GM18858 (cell line): ENCODE measurements around the gene MGLL.

ENCODE experiments used
- ATAC-seq: cut with Tn5 transposase; IDR thresholded peaks from one replicate; pipeline ENCODE4 v1.9.1; 2021; ENCODE audit not compliant: unreplicated experiment

Gene MGLL

DNA sequence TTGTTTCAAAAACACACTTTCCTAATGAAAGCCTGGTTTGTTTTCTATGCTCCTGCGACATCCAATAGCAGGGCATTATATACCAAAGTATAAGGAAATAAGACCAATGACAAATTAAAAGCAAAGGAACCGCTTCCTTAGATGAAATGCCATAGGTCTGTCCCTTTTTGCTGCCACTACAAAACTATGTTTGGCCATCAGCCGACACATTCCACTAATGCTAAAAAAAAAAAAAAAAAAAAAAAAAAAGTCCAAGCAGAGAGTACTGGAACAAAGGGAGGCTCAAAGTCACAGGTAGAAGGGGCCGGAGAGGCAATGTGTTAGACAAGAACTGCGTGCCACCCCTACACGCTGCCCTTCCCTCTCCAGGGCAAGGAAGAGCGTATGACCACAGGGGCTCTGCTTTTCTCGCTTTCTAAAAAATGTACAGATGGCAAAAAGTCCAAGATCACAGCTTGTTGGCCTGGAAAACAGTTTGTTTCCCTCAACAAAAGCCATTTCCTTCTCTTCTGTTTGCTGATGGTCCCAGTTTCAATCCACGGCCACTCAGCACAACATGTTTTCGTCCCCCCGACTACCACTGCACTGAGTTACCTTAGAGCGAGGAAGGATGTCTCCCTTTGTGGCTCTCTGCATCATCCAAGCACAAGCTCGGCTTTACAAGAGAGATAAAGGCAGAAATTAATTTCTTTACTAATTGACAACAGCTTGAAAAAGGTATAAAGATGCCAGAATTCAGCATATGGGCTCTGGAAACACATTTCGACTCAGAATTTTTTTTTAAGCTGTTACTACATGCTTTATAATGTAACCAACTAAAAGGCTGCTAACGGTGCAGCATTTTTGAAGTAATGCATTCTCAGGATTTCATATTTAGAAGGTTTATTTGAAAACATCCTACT is 78.7 kb downstream of the MGLL start:
- no peak for ATAC-seq

DNA sequence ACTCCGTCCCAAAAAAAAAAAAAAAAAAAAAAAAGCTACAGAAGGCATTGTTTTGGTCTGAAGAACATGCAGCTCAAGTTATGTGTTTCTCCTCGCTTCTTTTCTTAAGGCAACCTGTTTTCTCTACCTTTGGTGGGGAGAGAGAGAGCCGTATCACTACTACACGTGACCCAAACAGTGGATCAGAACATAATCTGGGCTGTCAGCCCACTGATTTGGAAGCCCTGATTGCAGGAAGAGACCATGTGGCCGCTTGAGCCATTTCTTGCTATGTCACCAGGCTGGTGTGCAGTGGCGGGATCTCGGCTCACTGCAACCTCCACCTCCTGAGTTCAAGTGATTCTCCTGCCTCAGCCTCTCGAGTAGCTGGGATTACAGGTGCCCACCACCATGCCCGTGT is 79.7 kb downstream of the MGLL start:
- no peak for ATAC-seq

DNA sequence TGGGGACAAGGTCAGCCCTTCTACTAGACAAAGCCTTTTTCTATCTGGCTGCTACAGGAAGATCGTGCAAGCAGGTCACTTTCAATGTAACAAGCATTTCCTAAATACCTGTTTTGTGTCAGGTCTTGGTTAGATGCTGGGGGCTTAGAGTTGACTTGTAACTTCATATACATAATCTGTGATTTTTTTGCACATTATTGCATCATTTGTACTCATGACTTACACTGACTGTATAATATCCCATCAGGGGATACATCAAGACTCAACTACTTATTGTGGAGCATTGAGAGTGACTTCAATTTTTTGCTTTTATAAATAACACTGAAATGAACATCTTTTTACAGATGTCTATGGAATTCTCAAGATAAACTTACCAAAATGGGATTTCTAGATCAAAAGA is 80.6 kb downstream of the MGLL start:
- no peak for ATAC-seq

DNA sequence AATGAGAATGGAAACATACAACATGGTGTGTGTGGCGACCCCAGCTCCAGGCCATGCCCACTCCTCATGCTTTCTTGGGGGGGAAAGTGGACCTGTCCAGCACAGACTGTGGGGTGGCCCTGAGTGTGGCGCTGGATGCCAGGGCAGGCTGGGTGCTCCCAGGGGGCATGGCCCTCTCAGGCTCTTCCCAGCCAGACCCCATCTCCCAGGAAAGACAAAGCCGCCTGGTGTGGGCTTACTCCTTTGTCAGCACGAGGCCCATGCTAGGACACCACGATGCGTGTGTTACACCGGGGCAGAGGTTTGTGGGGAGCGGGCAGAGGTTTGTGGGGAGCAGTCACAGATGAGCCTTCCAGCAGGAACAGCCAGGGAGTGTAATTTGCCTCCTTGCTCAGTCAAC is 81.1 kb downstream of the MGLL start:
- no peak for ATAC-seq

DNA sequence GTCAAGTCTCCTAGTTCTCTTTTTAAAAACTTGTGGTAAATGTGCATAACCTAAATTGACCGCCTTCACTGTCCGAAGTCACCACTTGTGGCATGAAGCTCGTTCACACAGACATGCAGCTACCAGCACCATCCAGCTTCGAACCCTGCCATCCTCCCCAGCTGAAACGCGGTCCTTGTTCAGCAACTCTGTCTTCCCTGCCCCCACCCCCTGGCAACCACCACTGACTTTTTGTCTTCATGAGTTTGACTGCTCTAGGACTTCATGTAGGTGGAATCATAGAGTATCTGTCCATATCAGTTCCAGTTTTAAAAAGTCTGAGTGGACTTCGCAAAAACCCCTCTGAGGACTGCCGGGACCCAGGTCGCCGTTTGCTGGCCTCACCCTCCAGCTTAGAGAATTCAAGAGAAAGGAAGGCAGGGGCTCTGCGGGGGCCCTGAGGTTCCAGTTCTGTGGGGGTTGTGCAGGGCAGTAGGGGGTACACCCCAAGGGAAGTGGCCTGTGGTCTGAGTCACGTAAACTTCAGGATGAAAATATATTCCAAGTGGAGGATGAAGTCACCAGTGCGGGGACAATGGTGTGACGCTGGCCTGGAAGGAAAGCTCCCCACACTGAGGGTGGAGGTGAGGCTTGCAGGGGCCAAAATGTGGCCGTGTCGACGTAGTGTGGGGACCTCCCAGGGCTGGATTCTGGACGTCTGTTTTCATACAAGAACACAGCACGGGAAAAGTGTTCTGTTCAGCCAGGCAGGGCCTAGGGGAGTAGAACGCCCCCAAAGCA is 82.0 kb downstream of the MGLL start:
- no peak for ATAC-seq

DNA sequence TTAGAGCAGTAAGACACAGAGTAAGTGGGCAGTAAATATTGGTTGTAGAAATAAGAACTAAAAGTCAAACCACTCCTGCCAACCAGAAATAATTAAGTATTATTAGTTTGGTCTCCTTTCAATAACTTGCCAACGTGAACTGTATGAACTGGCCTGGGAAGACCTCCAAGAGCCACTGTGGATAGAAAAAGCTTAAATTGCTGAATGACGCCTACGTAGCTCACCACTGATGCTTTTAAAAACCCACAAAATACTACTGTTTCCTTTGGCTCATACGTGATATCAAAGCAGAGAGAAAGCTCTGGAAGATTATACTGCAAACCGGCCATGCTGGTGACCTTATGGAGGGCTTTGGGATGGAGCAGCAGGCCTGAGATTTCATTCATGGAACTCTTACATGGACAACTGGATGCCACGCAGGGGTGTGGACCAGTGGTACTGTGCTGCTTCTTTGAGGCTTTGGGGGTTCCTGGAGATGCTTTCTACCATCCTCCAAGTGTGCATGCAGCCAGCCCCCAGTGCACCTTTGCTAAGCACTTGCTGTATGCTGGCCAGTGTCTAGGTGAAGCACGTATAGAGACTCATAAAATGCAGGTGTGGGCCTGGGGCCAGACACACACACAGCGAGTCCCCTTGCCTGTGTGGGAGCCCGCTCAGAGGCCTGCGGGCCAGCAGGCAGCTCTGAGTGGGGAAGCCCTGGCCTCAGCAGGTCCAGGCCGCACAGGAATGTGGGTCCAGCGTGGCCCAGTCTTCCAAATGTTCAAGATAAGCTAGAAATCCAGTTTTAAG is 82.8 kb downstream of the MGLL start:
- ATAC-seq = no peak

DNA sequence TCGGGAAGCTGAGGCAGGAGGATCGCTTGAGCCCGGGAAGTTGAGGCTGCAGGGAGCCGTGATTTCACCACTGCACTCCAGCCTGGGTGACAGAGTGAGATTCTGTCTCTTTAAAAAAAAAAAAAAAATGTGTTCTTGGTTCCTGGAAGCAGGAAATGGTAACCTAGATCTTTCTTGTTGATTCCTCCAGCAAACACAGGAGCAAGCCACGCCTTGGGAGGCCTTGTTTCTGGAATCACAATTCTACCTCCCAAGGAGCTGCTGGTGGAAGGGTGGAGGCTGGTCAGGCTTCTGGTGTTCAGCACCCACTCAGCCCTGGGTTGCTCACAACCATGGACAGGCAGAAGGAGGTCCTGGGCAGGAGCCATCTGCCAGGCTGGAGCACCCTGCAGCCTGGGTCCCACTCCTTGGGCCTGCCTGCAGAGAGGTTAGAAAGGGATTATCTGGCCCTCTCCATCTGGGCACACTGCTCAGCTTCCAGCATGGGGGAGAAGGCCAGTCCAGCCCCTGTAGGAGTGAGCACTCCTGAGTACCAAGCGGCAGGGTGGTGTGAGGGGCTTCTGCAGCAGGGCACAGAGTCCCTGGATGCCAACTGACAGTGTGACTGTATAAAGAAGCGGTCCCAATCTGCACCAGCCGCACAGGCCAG is 84.0 kb downstream of the MGLL start:
- ATAC-seq = no peak

DNA sequence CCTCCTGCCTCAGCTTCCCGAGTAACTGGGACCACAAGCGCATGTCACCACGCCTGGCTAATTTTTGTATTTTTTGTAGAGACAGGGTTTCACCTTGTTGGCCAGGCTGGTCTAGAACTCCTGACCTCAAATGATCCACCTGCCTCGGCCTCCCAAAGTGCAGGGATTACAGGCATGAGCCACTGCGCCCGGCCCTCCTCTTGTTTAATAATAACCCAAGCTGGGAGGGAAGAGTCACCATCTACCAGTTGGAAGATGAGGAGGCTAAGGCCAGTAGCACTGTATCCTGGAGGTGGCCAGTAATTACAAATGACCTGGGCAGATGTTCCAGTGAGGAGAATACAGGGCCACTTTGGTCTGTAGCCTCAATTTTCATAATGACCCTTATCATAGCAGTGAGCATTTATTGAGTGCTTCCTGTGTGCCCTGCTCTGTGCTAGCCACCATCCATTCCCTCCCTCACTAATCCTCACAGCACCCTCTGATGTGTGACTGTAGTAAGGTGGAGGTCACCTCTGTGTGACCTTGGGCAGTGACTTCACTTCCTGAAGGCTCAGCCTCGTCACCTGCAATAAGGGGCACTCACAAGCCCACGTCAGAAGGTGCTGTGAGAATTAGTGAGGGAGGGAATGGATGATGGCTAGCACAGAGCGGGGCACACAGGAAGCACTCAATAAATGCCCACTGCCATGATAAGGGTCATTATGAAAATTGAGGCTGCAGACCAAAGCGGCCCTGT is 85.3 kb downstream of the MGLL start:
- no peak for ATAC-seq

DNA sequence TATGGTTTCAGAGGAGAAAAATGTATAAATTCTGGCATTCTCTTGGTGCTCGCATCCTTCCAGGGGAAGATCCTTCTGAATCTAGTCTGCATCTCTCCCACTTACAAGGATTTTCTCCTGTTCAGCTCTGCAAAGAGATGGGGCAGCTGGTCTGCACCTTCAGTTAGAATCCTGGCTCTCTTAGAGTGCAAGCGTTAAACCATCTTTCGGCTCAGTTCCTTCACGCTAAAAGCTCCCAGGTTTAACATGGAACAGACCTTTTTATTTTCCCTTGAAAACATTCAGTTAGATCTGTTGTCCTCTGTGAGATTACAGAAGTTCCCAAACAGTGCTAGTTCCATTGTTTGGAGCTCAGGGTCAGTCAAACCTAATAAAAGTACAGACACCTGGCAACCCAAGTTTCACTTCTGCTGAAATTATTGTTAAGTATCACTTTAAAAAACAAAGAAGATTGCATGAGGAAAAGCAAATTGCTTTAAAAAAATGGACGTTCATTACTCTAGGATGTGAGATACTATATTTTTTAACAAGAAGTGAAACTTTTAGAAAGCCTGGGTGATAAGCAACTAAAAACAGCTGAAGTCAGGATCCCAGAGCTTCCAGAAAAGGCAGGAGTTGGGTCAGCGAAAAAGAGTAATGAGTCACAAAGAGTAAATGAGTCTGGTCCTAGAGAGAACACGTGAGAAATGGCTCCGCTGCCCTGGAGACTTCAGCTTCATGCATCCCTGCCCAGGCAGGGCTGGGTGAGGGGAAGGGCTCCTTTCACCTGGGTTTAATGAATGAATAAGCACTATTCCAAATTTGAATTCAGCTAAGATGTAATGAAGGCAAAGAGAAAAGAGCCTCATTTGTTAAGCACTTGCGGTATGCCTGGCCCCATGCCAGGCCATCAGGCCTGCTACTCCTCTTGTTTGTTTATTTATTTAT is 86.3 kb downstream of the MGLL start:
- peak; percentile 74 for ATAC-seq

DNA sequence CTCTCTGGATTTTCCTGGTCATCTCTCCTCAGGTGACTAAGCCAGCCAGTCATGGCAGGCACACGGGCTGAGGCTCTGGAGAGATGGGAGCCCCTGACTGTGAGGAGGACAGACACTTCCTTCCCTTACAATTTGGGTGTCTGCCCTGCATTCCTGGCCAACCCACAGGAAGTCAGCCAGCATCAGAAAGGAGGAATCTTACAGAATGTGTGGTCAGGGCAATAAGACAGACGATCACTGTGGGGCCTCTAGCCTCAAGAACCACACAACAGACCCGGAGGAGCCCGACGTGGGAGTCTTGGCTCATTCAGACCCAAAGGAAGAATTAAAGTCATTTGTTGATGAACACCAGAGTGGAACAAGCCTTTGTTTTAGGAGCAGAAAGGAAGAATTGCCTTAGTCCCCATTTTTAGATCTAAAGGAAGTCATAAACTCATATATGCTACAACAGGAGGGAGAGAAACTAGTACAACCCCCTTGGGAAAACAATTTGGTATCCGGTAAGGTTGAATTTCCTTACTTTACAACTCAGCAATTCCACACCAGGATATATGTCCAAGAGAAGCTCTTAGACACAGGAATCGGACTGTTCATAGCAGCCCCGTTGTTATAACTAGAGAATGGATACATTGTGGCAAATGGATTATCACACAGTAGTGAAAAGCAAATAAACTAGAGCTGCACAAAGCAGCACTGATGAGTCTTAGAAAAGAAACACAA is 87.4 kb downstream of the MGLL start:
- ATAC-seq = no peak

DNA sequence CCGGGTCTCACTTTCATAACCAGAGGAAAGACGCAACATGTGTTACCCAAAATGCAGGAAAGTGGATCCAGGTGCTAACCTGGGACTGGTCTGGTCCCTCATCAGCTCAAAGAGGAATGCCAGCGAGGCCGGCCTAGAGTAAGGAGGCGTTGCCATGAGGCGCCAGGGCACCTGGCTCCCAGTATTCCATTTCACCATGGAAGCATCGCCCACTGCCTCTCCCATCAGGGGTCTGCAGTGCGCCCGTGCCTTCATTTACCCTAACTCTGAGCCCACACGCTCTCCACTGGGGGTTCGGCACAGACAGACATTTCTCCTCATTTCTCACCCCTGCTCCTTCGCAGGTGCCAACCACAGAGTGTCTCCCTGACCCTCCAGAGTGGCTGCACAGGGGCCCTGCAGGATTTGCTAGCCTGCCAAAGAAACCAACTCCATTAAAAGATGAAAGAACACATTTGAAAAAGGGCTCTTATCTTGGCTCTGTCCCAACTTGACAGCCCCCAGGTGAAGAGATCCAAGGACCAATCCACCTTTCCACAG is 88.1 kb downstream of the MGLL start:
- no peak for ATAC-seq

DNA sequence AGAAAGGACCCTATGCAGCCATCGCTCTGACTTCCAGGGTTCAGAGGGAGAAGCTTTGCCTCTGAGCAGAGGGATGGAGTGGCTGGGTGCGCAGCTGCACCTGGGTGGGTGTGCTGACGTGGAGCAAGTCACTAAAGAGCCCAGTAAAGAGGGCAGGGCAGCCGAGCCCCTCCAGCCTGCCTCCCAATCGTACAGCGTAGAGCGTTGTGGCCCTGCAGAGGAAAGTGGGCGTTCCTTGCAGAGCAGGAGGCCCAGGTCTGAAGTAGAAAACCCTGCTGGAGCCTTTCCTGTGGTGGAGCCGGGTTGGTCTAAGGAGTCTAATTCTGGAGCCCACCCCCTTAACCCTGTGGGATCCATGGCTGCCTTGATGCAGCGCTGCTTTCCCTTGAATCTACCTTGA is 88.5 kb downstream of the MGLL start:
- no peak for ATAC-seq

DNA sequence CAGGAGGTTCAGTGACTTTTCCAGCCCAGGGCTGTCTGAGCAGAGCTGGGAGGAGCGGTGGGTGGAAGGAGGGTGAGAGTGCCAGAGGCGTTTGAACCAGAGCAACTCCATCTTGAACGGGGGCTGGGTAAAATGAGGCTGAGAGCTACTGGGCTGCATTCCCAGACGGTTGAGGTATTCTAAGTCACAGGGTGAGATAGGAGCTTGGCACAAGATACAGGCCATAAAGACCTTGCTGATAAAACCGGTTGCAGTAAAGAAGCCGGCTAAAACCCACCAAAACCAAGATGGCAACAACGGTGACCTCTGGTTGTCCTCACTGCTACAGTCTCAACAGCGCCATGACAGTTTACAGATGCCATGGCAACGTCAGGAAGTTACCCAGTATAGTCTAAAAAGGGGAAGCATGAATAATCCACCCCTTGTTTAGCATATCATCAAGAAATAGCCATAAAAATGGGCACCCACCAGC is 89.4 kb downstream of the MGLL start:
- no peak for ATAC-seq

DNA sequence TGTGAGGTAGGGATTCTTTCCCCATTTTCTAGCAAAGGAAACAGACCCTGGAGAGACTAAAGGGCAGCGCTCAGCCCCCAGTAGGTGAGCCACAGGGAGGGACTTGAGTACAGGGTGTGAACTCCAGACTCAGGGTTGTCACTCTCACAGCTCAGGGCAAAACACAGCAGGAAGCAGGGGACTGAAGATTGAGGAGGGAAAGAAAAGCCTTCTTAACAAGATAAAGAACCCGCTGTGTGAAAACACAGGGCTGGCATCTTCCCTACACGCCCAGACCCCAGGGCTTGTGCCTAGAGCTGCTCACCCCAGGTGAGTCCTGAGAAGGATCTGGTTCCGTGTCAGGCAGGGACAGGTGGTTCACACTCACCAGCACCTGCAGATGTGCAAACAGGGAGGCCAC is 90.0 kb downstream of the MGLL start:
- ATAC-seq = no peak

DNA sequence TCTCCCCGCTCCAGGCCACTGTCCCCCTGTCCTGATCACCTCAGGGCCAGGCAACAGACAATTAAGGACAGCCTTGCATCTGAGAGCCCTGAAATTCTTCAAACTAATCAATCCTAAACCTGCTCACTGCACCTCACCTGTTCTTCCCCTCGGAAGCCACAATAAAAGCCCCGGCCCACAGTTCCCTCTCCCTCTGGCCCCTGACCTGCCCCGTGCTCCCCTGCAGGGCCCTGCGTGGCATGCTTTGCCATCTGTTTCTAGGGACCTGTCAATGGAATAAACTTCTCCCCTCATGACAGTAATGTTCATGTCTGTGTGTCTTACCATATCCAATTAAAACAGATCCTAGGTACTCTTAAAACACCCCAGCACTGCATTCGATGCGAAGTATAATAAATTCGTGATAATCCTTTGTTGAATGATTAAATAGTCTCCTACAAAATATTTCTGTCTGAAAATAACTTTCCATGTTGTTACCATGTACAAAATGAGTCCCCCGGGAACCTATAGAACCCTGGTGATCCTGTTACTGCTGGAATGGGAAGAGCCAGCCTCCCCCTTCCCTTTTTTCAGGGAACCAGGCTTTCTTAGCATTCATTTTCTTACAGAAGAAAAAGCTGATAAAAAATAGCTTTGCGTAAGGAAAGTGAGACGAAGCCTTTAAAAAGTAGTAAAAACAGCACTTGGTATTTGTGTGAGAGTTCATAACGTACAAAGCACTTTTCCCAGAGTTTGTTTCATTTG is 90.6 kb downstream of the MGLL start:
- ATAC-seq = no peak

DNA sequence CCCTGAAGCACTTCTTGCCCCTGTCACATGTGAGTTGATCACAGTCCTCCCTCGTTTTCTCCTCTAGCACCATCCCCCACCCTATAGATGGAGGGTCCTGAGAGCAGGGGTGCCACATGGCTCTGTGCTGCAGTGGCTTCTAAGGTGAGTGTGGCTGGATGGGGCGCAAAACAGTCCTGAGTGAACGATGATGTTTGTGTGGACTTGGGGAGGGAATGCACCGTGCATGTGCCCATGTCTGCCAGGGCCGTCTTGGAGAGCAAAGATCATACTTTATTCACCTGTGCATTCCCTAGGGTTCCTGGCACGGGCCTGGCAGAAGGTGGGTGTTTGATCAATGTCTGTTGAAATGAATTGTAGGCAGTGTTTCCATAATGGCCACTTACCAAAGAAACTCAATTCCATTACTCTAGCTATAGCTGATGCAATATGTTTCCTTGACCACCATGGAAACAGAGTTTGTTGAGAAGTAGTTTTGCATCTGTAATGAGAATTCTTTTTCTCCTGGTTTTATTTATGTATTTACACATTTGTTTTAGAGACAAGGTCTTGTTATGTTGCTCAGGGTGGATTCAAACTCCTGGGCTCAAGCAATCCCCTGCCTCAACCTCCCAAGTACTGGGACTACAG is 91.5 kb downstream of the MGLL start:
- no peak for ATAC-seq

DNA sequence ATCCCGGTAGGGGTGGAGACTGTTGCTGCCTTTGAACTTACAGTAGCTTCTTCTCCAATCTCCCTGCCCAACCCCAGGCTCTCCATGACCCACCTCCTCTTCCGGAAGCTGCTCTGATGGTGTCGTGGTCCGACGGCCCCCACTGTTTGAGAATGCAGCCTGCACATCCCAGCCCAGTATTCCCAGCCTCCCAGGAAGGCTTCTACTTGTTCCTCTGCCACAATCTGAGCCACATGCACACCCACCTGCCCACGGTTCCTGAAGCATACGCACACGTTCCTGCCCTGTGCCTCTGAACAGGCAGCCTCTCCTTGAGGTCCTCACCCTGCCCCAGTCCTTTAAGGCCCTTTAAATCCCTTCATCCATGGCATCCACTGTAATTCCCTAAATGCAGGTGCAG is 92.1 kb downstream of the MGLL start:
- ATAC-seq = no peak
